A673 (cell line): ENCODE data around the gene HNRNPM. TPM values are rescaled to one million over a fixed set of nuclear protein-coding genes. Genes with fewer than 3 reads are reported as not detected.

ENCODE experiments used
- BruUV-seq: library from RNA; stranded (reverse); fragments of 400-500 nt; replicated peaks from 2 replicates; lab custom pipeline; 2021; lab: Mats Ljungman, UMichigan
- CTCF ChIA-PET: fragments of 300-600 bp; sonication (Branson Sonifier 250); formaldehyde crosslinking; loops from one replicate; lab custom pipeline; 2022; ENCODE audit warnings: antibody characterized with exemption; lab: Charles Lee
- POLR2A ChIA-PET: fragments of 300-600 bp; sonication (Branson Sonifier 250); formaldehyde crosslinking; loops from one replicate; lab custom pipeline; 2022; ENCODE audit warnings: antibody characterized with exemption; ENCODE audit not compliant: low non-redundant PET; lab: Charles Lee
- DNase-seq: peaks from one replicate; pipeline ENCODE4 v3.0.0-alpha.2; 2015; ENCODE audit warnings: low spot score
- H3K27ac ChIP-seq: fragments of 200-600 bp; sonication (generic); 2 replicates; pipeline ENCODE4 v1.5.1; 2016; ENCODE audit warnings: mixed run types, low read depth, mild to moderate bottlenecking, mixed read lengths, antibody characterized with exemption, low read length; ENCODE audit not compliant: poor library complexity, severe bottlenecking
- H3K27me3 ChIP-seq: fragments of 200-600 bp; sonication (generic); replicated peaks from 2 replicates; pipeline ENCODE4 v1.6.1; 2017; ENCODE audit warnings: mixed run types, low read depth, mild to moderate bottlenecking, mixed read lengths, antibody characterized with exemption, low read length; ENCODE audit not compliant: insufficient read depth, poor library complexity
- H3K36me3 ChIP-seq: fragments of 200-600 bp; sonication (generic); 2 replicates; pipeline ENCODE4 v1.6.1; 2016; ENCODE audit warnings: mixed run types, mild to moderate bottlenecking, mixed read lengths, antibody characterized with exemption, low read length; ENCODE audit not compliant: insufficient read depth, poor library complexity, severe bottlenecking
- H3K4me1 ChIP-seq: fragments of 200-600 bp; sonication (generic); 2 replicates; pipeline ENCODE4 v1.6.1; 2017; ENCODE audit warnings: mixed run types, mild to moderate bottlenecking, mixed read lengths, antibody characterized with exemption, low read length; ENCODE audit not compliant: insufficient read depth, poor library complexity, severe bottlenecking
- H3K4me3 ChIP-seq: fragments of 200-600 bp; sonication (generic); 2 replicates; pipeline ENCODE4 v1.5.1; 2016; ENCODE audit warnings: low read depth, mixed run types, mild to moderate bottlenecking, mixed read lengths, low read length; ENCODE audit not compliant: poor library complexity, severe bottlenecking
- H3K9me3 ChIP-seq: fragments of 200-600 bp; sonication (generic); 2 replicates; pipeline ENCODE4 v1.6.1; 2016; ENCODE audit warnings: mixed run types, low read depth, mild to moderate bottlenecking, mixed read lengths, antibody characterized with exemption, low read length; ENCODE audit not compliant: poor library complexity, severe bottlenecking
- CTCF ChIP-seq: fragments of 300-800, 200-600 bp; sonication (generic); conservative IDR thresholded peaks from 2 replicates; pipeline ENCODE4 v1.5.1; 2017; ENCODE audit warnings: low read depth, mild to moderate bottlenecking, antibody characterized with exemption, low read length, moderate library complexity, mixed read lengths
- EZH2 ChIP-seq: fragments of 200-600 bp; sonication (generic); IDR thresholded peaks from 2 replicates; pipeline ENCODE4 v1.6.1; 2017; ENCODE audit warnings: borderline replicate concordance, low read depth, mild to moderate bottlenecking, mixed read lengths, antibody characterized with exemption, low read length; ENCODE audit not compliant: poor library complexity, severe bottlenecking
- intact Hi-C: fragments of 100-400 bp; cut with micrococcal nuclease; formaldehyde crosslinking; loops from one replicate; pipeline ENCODE4 v1.10.0; 2022; ENCODE audit not compliant: unreplicated experiment
- total RNA-seq: library from RNA; stranded (reverse); gene quantifications from 2 replicates; pipeline ENCODE4 v1.2.3, GENCODE V29; 2021

HNRNPM gene
- total RNA-seq, 1 experiment from 2014 or later = 436 TPM

- peaks cover 6% of the 10 kb centered on the region for H3K36me3 ChIP-seq
- H3K4me1 ChIP-seq = peaks cover 11% of the 10 kb centered on the region
- peak overlapping the region; percentile 62 for H3K4me3 ChIP-seq
- CTCF ChIA-PET = interaction anchor here (0.8 to 1.5 kb wide), 2 partner anchors 93 to 152 kb away, joined by 5 to 6 read pairs; partner anchors contain the start of gene MARCHF2
- H3K9me3 ChIP-seq = no peaks in the 10 kb centered on the region
- TF ChIP-seq CTCF (peak; percentile 22; the same call in 1 of the 2 replicates), EZH2 (no peak)
- POLR2A ChIA-PET = no interaction called here
- H3K27ac ChIP-seq = peak overlapping the region; percentile 78
- intact Hi-C loops = loop anchor here (2.0 kb wide), 1 partner anchor 152 kb away; no protein-coding TSS in a partner anchor
- peak; percentile 27 for DNase-seq
- BruUV-seq = no TSS peak
- H3K27me3 ChIP-seq = no peaks in the 10 kb centered on the region
Observed at GRCh38 chr19:8506402-8506957, 61.7 kb downstream of the HNRNPM start.

GRCh38 chr19:8510589-8511115 lies 65.9 kb downstream of the HNRNPM start:
- Histone ChIP-seq H3K9me3 (no peaks in the 10 kb centered on the region), H3K4me1 (peaks cover 25% of the 10 kb centered on the region), H3K27ac (no peak overlapping the region), H3K36me3 (peaks cover 11% of the 10 kb centered on the region), H3K27me3 (no peaks in the 10 kb centered on the region), H3K4me3 (no peak overlapping the region)
- POLR2A ChIA-PET = no interaction called here
- DNase-seq = no peak
- TF ChIP-seq EZH2 (no peak), CTCF (no peak)
- intact Hi-C loops = no loop called here
- no TSS peak for BruUV-seq
- CTCF ChIA-PET = no interaction called here

- ChIA-PET POLR2A (no interaction called here), CTCF (no interaction called here)
- no TSS peak for BruUV-seq
- intact Hi-C loops = no loop called here
- Histone ChIP-seq H3K36me3 (peaks cover 11% of the 10 kb centered on the region), H3K9me3 (no peaks in the 10 kb centered on the region), H3K4me3 (no peak overlapping the region), H3K27ac (no peak overlapping the region), H3K27me3 (no peaks in the 10 kb centered on the region), H3K4me1 (peaks cover 18% of the 10 kb centered on the region)
- DNase-seq = no peak
- no peak; the same call in 1 of the 2 replicates for TF ChIP-seq CTCF
- TF ChIP-seq EZH2 = no peak
Observed at GRCh38 chr19:8511573-8512101, 66.9 kb downstream of the HNRNPM start.
